Measurements from ENCODE around the gene ZNF280A. TPM values are rescaled to one million over a fixed set of nuclear protein-coding genes. Genes with fewer than 3 reads are reported as not detected.

ZNF280A gene
- total and polyA plus RNA-seq, 9 of the 15 experiments (the other 6 are each of a cell fraction or from before 2014, with no cell fraction given) = 19.0 to 40.8 (median 28.6) TPM

GRCh38 chr22:22508274-22509176 is 11.5 kb downstream of the ZNF280A start, which contains the start of gene ZNF280B (continued):
- TF ChIP-seq HMG20A (CRISPR knock-in tag; conservative IDR thresholded peaks at IDR 0.05) = no peak
- TF ChIP-seq E2F1 (CRISPR knock-in tag; IDR thresholded peaks at IDR 0.05) = peak; percentile 99
- TF ChIP-seq NR2C2 (CRISPR knock-in tag; IDR thresholded peaks at IDR 0.05) = peak; percentile 89
- no peak for TF ChIP-seq NR2C2 (tag; IDR thresholded peaks at IDR 0.05)
- TF ChIP-seq STAT6 (CRISPR knock-in tag; IDR thresholded peaks at IDR 0.05) = peak; percentile 100
- no peak for TF ChIP-seq HIVEP1 (CRISPR knock-in tag; IDR thresholded peaks at IDR 0.05)
- TF ChIP-seq ZBTB33 (CRISPR knock-in tag; IDR thresholded peaks at IDR 0.05) = peak; percentile 79
- TF ChIP-seq CEBPG (CRISPR knock-in tag; IDR thresholded peaks at IDR 0.05) = peak; percentile 74
- no peak for TF ChIP-seq CEBPG (tag; conservative IDR thresholded peaks at IDR 0.05 in 1 of 2, IDR thresholded peaks at IDR 0.05 in 1 of 2)
- no peak for TF ChIP-seq ETV6 (IDR thresholded peaks at IDR 0.05; ENCODE audit: borderline replicate concordance in 1 of 2, low read depth in 2 of 2, low read length in 1 of 2)
- peak; percentile 90; the same call in 1 of the 2 replicates for TF ChIP-seq ETV6 (CRISPR knock-in tag; IDR thresholded peaks at IDR 0.05; ENCODE audit: borderline replicate concordance)
- TF ChIP-seq SREBF2 (CRISPR knock-in tag; IDR thresholded peaks at IDR 0.05) = no peak
- no peak for TF ChIP-seq ZNF277 (CRISPR knock-in tag; IDR thresholded peaks at IDR 0.05; ENCODE audit: borderline replicate concordance)
- peak; percentile 98 for TF ChIP-seq E2F5 (CRISPR knock-in tag; IDR thresholded peaks at IDR 0.05)
- TF ChIP-seq USF1 (CRISPR knock-in tag; IDR thresholded peaks at IDR 0.05) = peak; percentile 74
- no peak for TF ChIP-seq ZNF717 (CRISPR knock-in tag; IDR thresholded peaks at IDR 0.05)

Data from K562 (cell line).